Astrocyte of the spinal cord (primary cell): ENCODE results near the gene GNL1.

Experiments
- DNase-seq: peaks from one replicate; pipeline ENCODE4 v3.0.0; 2011; ENCODE audit warnings: low read depth, low spot score
- H3K4me3 ChIP-seq: 2 replicates; pipeline ENCODE4 v1.5.1; 2011; ENCODE audit warnings: low read depth, mild to moderate bottlenecking, low read length, moderate library complexity
- CTCF ChIP-seq: IDR thresholded peaks from 2 replicates; pipeline ENCODE4 v1.5.1; 2012; ENCODE audit warnings: low read depth, mild to moderate bottlenecking, low read length, inconsistent platforms
- in situ Hi-C: cut with HindIII; loops from 2 replicates; pipeline ENCODE4 v1.10.0; 2017; ENCODE audit warnings: low sequenced_read_pairs

The GNL1 gene

GRCh38 chr6:30570740-30571074 is 14.4 kb upstream of the GNL1 start:
- peak overlapping the region; percentile 88 for H3K4me3 ChIP-seq
- in situ Hi-C loops: no loop called here
- no peak for TF ChIP-seq CTCF
- DNase-seq: peak; percentile 0

DNA sequence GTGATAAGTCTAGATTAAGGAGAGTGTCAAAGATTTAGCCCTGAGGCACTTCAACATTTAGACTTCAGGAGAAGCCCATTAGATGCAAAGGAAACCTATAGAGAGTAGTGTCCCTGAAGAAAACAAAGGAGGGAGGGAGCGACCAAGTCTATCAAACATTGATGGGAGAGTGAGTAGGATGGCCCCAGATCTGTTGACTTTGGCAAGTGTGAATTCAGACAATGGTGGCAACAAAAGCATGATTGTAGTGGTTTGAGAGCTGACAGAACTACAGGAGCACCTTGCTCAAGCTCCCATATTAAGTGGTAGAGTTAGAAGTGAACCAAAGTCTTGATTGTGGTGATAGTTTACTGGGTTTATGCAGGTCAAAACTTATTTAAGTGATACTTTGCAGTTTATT is 14.0 kb upstream of the GNL1 start:
- no peak for DNase-seq
- H3K4me3 ChIP-seq: peak overlapping the region; percentile 88
- no peak for TF ChIP-seq CTCF
- in situ Hi-C loops: no loop called here

- DNase-seq: no peak
- in situ Hi-C loops: no loop called here
- no peak for TF ChIP-seq CTCF
- H3K4me3 ChIP-seq: no peak overlapping the region
Measured at GRCh38 chr6:30568245-30568644, 12.0 kb upstream of the GNL1 start.

GRCh38 chr6:30565772-30566171 is 9.5 kb upstream of the GNL1 start:
- DNase-seq: no peak
- no peak overlapping the region for H3K4me3 ChIP-seq
- no peak for TF ChIP-seq CTCF
- in situ Hi-C loops: no loop called here

- no peak for TF ChIP-seq CTCF
- no peak overlapping the region for H3K4me3 ChIP-seq
- DNase-seq: no peak
- in situ Hi-C loops: no loop called here
Measured at GRCh38 chr6:30564114-30564513, 7.8 kb upstream of the GNL1 start.

DNA sequence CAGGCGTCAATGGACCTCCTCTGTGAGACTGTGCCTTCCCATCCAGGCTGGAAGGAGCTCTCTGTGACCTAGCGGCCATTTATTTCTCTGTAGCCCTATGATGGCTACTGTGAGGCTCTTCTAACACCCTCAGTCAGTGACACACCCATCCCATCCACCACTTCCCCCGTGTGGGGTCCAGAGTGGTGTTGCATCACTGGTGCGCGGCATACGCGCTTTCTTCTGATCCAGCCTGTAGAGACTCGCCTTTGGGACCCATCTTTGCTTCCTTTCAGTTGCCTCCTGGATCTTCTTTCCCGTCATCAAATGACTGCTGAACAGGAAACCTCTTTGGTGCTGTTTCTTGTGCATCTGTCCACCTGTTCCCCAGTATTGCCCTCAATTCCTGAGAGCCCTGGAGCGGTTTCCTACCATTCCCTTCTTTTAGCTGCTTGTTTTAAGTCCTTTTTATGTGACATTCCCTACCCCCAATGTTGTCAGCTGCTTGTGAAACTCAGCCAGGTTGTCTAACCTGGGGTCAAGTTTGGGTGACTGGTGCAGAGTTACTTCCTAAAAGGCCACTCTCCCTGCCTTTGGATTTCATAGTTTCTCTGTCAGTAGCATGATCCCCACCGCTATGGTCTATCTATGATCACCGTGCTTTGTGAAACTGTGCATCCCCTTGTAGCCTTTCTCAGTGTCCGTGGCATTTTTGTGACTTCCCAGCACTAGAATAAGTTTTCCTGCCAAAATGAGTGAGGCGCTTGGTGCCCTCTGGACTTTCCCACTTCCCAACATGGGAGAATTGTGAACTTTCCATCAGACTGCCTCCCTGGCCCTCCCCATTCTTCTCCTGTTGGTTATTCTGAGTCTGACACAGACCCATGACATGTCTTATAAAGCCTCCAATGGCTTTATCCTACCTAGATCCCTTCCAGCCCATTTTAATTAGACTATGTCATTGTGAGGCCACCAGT is 6.5 kb upstream of the GNL1 start:
- in situ Hi-C loops: no loop called here
- no peak for TF ChIP-seq CTCF
- DNase-seq: no peak
- no peak overlapping the region for H3K4me3 ChIP-seq
